Keratinocyte (primary cell): ENCODE data around the gene SMCO4. TPM values are rescaled to one million over a fixed set of nuclear protein-coding genes. Genes with fewer than 3 reads are reported as not detected.

Experiments
- DNase-seq: peaks from one replicate; pipeline ENCODE4 v3.0.0-alpha.2; 2011; ENCODE audit warnings: low read depth, missing footprints, low spot score
- FAIRE-seq: peaks from 2 replicates; lab custom pipeline; 2011; peaks lifted over from hg19 to GRCh38; lab: Jason Lieb, UNC
- H2AFZ ChIP-seq: 2 replicates; pipeline ENCODE4 v1.6.0; 2012; ENCODE audit warnings: low read length, control low read depth, inconsistent platforms; ENCODE audit not compliant: control insufficient read depth
- H3K27ac ChIP-seq: 2 replicates; pipeline ENCODE4 v1.5.1; 2011; ENCODE audit warnings: low read length; ENCODE audit not compliant: control insufficient read depth, insufficient read depth
- H3K27me3 ChIP-seq: 3 replicates; pipeline ENCODE4 v1.6.0; 2011; ENCODE audit warnings: low read length; ENCODE audit not compliant: control insufficient read depth, insufficient read depth; ENCODE audit errors: extremely low read depth
- H3K36me3 ChIP-seq, 2 experiments: 2 replicates in 1 of 2; 3 replicates in 1 of 2; pipeline ENCODE4 v1.5.1; 2011; ENCODE audit warnings: low read length in 2 of 2, mild to moderate bottlenecking in 1 of 2; ENCODE audit not compliant: control insufficient read depth in 2 of 2, insufficient read depth in 2 of 2; ENCODE audit errors: extremely low read depth in 1 of 2
- H3K4me1 ChIP-seq: 3 replicates; pipeline ENCODE4 v1.5.1; 2011; ENCODE audit warnings: low read length; ENCODE audit not compliant: control insufficient read depth, insufficient read depth; ENCODE audit errors: extremely low read depth
- H3K4me2 ChIP-seq: 3 replicates; pipeline ENCODE4 v1.6.0; 2011; ENCODE audit warnings: low read depth, low read length; ENCODE audit not compliant: control insufficient read depth, insufficient read depth; ENCODE audit errors: extremely low read depth
- H3K4me3 ChIP-seq, 3 experiments: fragments of 200-600 bp in 1 of 3; sonication (generic) in 1 of 3; 2 replicates in 2 of 3; 3 replicates in 1 of 3; pipeline ENCODE4 v1.5.1; 2011 to 2016; ENCODE audit warnings: low read length in 3 of 3, mild to moderate bottlenecking in 3 of 3, control low read depth in 2 of 3, inconsistent platforms in 1 of 3, low read depth in 1 of 3, mixed read lengths in 1 of 3, mixed run types in 1 of 3, moderate library complexity in 1 of 3; ENCODE audit not compliant: control insufficient read depth in 2 of 3, insufficient read depth in 2 of 3; ENCODE audit errors: extremely low read depth in 1 of 3
- H3K79me2 ChIP-seq: 2 replicates; pipeline ENCODE4 v1.6.0; 2012; ENCODE audit warnings: low read length; ENCODE audit not compliant: control insufficient read depth, insufficient read depth
- H3K9ac ChIP-seq: 3 replicates; pipeline ENCODE4 v1.6.0; 2011; ENCODE audit warnings: low read length; ENCODE audit not compliant: control insufficient read depth, insufficient read depth; ENCODE audit errors: extremely low read depth
- H3K9me1 ChIP-seq: 3 replicates; pipeline ENCODE4 v1.6.0; 2011; ENCODE audit warnings: low read length; ENCODE audit not compliant: control insufficient read depth, insufficient read depth; ENCODE audit errors: extremely low read depth
- H3K9me3 ChIP-seq: 2 replicates; pipeline ENCODE4 v1.5.1; 2012; ENCODE audit warnings: low read depth, low read length; ENCODE audit not compliant: control insufficient read depth
- H4K20me1 ChIP-seq: 3 replicates; pipeline ENCODE4 v1.6.0; 2011; ENCODE audit warnings: low read length; ENCODE audit not compliant: control insufficient read depth, insufficient read depth; ENCODE audit errors: extremely low read depth
- CTCF ChIP-seq, 3 experiments: IDR thresholded peaks in 1 of 3; conservative IDR thresholded peaks in 1 of 3; optimal IDR thresholded peaks in 1 of 3; 2 replicates in 2 of 3; 3 replicates in 1 of 3; pipeline versions ENCODE3 to v1.5.1; 2011; ENCODE audit warnings: low read length in 3 of 3, mild to moderate bottlenecking in 3 of 3, moderate library complexity in 2 of 3, control low read depth in 1 of 3, inconsistent platforms in 1 of 3; ENCODE audit not compliant: insufficient read depth in 2 of 3; ENCODE audit errors: extremely low read depth in 1 of 3
- EZH2 ChIP-seq: IDR thresholded peaks from one replicate; pipeline ENCODE4 v1.6.1; 2012; ENCODE audit warnings: inconsistent platforms, mild to moderate bottlenecking, low read length, moderate library complexity
- dilution Hi-C: fragments of 300-500 bp; cut with MboI; formaldehyde crosslinking; loops from one replicate; pipeline ENCODE4 v1.7.0; 2020; ENCODE audit warnings: low sequenced_read_pairs; ENCODE audit not compliant: extremely low pct_ligation_motif_present
- polyA plus RNA-seq, 5 experiments: library from polyadenylated mRNA; depleted of rRNA in 3 of 5; stranded (reverse) in 3 of 5; stranded (forward) in 1 of 5; unstranded in 1 of 5; fragments of >200 nt; gene quantifications; 1 replicate in 1 of 5; 2 replicates in 3 of 5; 3 replicates in 1 of 5; pipeline versions ENCODE4 v1.2.1 to v1.2.3, GENCODE V29; 2011 to 2012; ENCODE audit warnings: missing spikeins in 2 of 5, low read depth in 1 of 5, low replicate concordance in 1 of 5

The SMCO4 gene
- polyA plus RNA-seq, 1 donor (not counting 4 experiments of a cell fraction or from before 2014, with no cell fraction given), result 1.5 TPM

- H3K9me3 ChIP-seq, result no peaks in the 10 kb centered on the region
- no peak overlapping the region for H3K9ac ChIP-seq
- FAIRE-seq, result peak; percentile 32
- H2AFZ ChIP-seq, result no peak overlapping the region
- no peak overlapping the region for H3K4me3 ChIP-seq
- H3K9me1 ChIP-seq, result no peaks in the 10 kb centered on the region
- peaks cover 24% of the 10 kb centered on the region for H3K4me1 ChIP-seq
- dilution Hi-C loops, result no loop called here
- TF ChIP-seq CTCF (optimal IDR thresholded peaks at IDR 0.05 in 1 of 3, IDR thresholded peaks at IDR 0.05 in 1 of 3, conservative IDR thresholded peaks at IDR 0.05 in 1 of 3; ENCODE audit: extremely low read depth in 1 of 3, insufficient read depth in 2 of 3, low read length in 3 of 3) (no peak), EZH2 (no peak)
- H4K20me1 ChIP-seq, result no peaks in the 10 kb centered on the region
- no peak for DNase-seq
- H3K79me2 ChIP-seq, result no peaks in the 10 kb centered on the region
- peaks cover 4% of the 10 kb centered on the region for H3K27me3 ChIP-seq
- peak overlapping the region; percentile 36 for H3K4me2 ChIP-seq
- no peak overlapping the region for H3K27ac ChIP-seq
- no peaks in the 10 kb centered on the region for H3K36me3 ChIP-seq
Measured at GRCh38 chr11:93519179-93519578, 24.0 kb downstream of the SMCO4 start.

GRCh38 chr11:93518081-93518480 lies 25.1 kb downstream of the SMCO4 start:
- Histone ChIP-seq H3K4me1 (peaks cover 24% of the 10 kb centered on the region), H3K27me3 (peaks cover 4% of the 10 kb centered on the region), H3K9me1 (no peaks in the 10 kb centered on the region), H3K9me3 (no peaks in the 10 kb centered on the region), H2AFZ (no peak overlapping the region), H3K9ac (no peak overlapping the region), H3K36me3 (no peaks in the 10 kb centered on the region), H3K4me3 (no peak overlapping the region), H3K4me2 (peak overlapping the region; percentile 43), H4K20me1 (no peaks in the 10 kb centered on the region), H3K27ac (no peak overlapping the region), H3K79me2 (no peaks in the 10 kb centered on the region)
- no peak for DNase-seq
- TF ChIP-seq CTCF (optimal IDR thresholded peaks at IDR 0.05 in 1 of 3, IDR thresholded peaks at IDR 0.05 in 1 of 3, conservative IDR thresholded peaks at IDR 0.05 in 1 of 3; ENCODE audit: extremely low read depth in 1 of 3, insufficient read depth in 2 of 3, low read length in 3 of 3) (no peak), EZH2 (no peak)
- dilution Hi-C loops, result no loop called here
- peak; percentile 71 for FAIRE-seq
